SK-N-SH treated with all-trans-retinoic acid at 6 μM for 48 hours (cell line): ENCODE measurements around the gene ZMYND8.
A peak's percentile ranks its signal among the peaks of the same experiment; 100 is the strongest.

ENCODE experiments used
- ATAC-seq: fragments of 200-7000 bp; cut with Tn5 transposase; 3 replicates; pipeline ENCODE4 v1.9.1; 2020; ENCODE audit warnings: mild to moderate bottlenecking, moderate library complexity
- ARNTL ChIP-seq: fragments of 450-650 bp; formaldehyde crosslinking; IDR thresholded peaks from 2 replicates; pipeline ENCODE4 v1.5.0; 2020; ENCODE audit warnings: low read depth, mild to moderate bottlenecking, moderate library complexity, borderline replicate concordance
- BACH2 ChIP-seq: fragments of 250-450 bp; sonication (Bioruptor Pico); IDR thresholded peaks from 2 replicates; pipeline ENCODE4 v1.9.0; 2021; ENCODE audit warnings: mild to moderate bottlenecking, borderline replicate concordance
- CSDC2 ChIP-seq: fragments of 250-450 bp; sonication (Bioruptor Pico); IDR thresholded peaks from 2 replicates; pipeline ENCODE4 v1.5.0; 2020; ENCODE audit warnings: mild to moderate bottlenecking, moderate library complexity
- ESRRG ChIP-seq: fragments of 250-450 bp; sonication (Bioruptor Pico); IDR thresholded peaks from 2 replicates; pipeline ENCODE4 v1.6.1; 2021; ENCODE audit warnings: mild to moderate bottlenecking
- GLIS3 ChIP-seq: fragments of 250-450 bp; sonication (Bioruptor Pico); IDR thresholded peaks from 2 replicates; pipeline ENCODE4 v1.5.0; 2020; ENCODE audit warnings: mild to moderate bottlenecking, moderate library complexity
- ISL1 ChIP-seq: fragments of 250-450 bp; sonication (Bioruptor Pico); IDR thresholded peaks from 2 replicates; pipeline ENCODE4 v2.1.2; 2022; ENCODE audit warnings: mild to moderate bottlenecking, moderate library complexity
- OSR1 ChIP-seq: fragments of 250-450 bp; sonication (Bioruptor Pico); IDR thresholded peaks from 2 replicates; pipeline ENCODE4 v1.8.0; 2022; ENCODE audit warnings: moderate library complexity, mild to moderate bottlenecking, inconsistent platforms
- PPARA ChIP-seq: fragments of 250-450 bp; sonication (Bioruptor Pico); IDR thresholded peaks from 2 replicates; pipeline ENCODE4 v1.5.0; 2020; ENCODE audit warnings: mild to moderate bottlenecking, borderline replicate concordance
- RARB ChIP-seq: fragments of 250-450 bp; sonication (Bioruptor Pico); IDR thresholded peaks from 2 replicates; pipeline ENCODE4 v1.8.0; 2021; ENCODE audit warnings: mild to moderate bottlenecking, moderate library complexity
- SNAI2 ChIP-seq: fragments of 250-450 bp; sonication (Bioruptor Pico); IDR thresholded peaks from 2 replicates; pipeline ENCODE4 v1.5.0; 2020; ENCODE audit warnings: mild to moderate bottlenecking, moderate library complexity
- TCF4 ChIP-seq: fragments of 250-450 bp; sonication (Bioruptor Pico); IDR thresholded peaks from 2 replicates; pipeline ENCODE4 v1.8.0; 2021; ENCODE audit warnings: mild to moderate bottlenecking, moderate library complexity, borderline replicate concordance
- TOX ChIP-seq: fragments of 250-450 bp; sonication (Bioruptor Pico); IDR thresholded peaks from 2 replicates; pipeline ENCODE4 v1.8.0; 2021; ENCODE audit warnings: mild to moderate bottlenecking, moderate library complexity, borderline replicate concordance
- ZC3H10 ChIP-seq: fragments of 250-450 bp; sonication (Bioruptor Pico); IDR thresholded peaks from 2 replicates; pipeline ENCODE4 v1.5.1; 2021; ENCODE audit warnings: mild to moderate bottlenecking, moderate library complexity
- ZFP3 ChIP-seq: fragments of 250-450 bp; sonication (Bioruptor Pico); IDR thresholded peaks from 2 replicates; pipeline ENCODE4 v1.5.0; 2020; ENCODE audit warnings: mild to moderate bottlenecking, moderate library complexity
- ZFP30 ChIP-seq: fragments of 450-650 bp; formaldehyde crosslinking; IDR thresholded peaks from 2 replicates; pipeline ENCODE4 v1.5.0; 2022; ENCODE audit warnings: mild to moderate bottlenecking, moderate library complexity
- ZNF565 ChIP-seq: fragments of 450-650 bp; formaldehyde crosslinking; conservative IDR thresholded peaks from 2 replicates; pipeline ENCODE4 v1.5.0; 2020; ENCODE audit warnings: low read depth, mild to moderate bottlenecking, moderate library complexity
- ZNF70 ChIP-seq: fragments of 450-650 bp; formaldehyde crosslinking; IDR thresholded peaks from 2 replicates; pipeline ENCODE4 v1.5.0; 2020; ENCODE audit warnings: mild to moderate bottlenecking, moderate library complexity
- ZNF8 ChIP-seq: fragments of 450-650 bp; formaldehyde crosslinking; IDR thresholded peaks from 2 replicates; pipeline ENCODE4 v1.5.0; 2020; ENCODE audit warnings: mild to moderate bottlenecking, moderate library complexity
- TF ChIP-seq, protein P1 (sequence below): fragments of 250-450 bp; sonication (Bioruptor Pico); IDR thresholded peaks from 2 replicates; pipeline ENCODE4 v1.5.1; 2021; ENCODE audit warnings: mild to moderate bottlenecking, moderate library complexity
- TF ChIP-seq, protein P2 (sequence below): fragments of 250-450 bp; sonication (Bioruptor Pico); IDR thresholded peaks from 2 replicates; pipeline ENCODE4 v1.8.0; 2021; ENCODE audit warnings: low read depth, mild to moderate bottlenecking, moderate library complexity, borderline replicate concordance
- TF ChIP-seq, protein P3 (sequence below): fragments of 250-450 bp; sonication (Bioruptor Pico); IDR thresholded peaks from 2 replicates; pipeline ENCODE4 v1.5.1; 2020; ENCODE audit warnings: low read depth, mild to moderate bottlenecking, moderate library complexity
- TF ChIP-seq, protein P4 (sequence below): fragments of 250-450 bp; sonication (Bioruptor Pico); IDR thresholded peaks from 2 replicates; pipeline ENCODE4 v1.5.0; 2020; ENCODE audit warnings: mild to moderate bottlenecking, moderate library complexity
- TF ChIP-seq, protein P5 (sequence below): fragments of 250-450 bp; sonication (Bioruptor Pico); IDR thresholded peaks from 2 replicates; pipeline ENCODE4 v1.8.0; 2020; ENCODE audit warnings: mild to moderate bottlenecking, moderate library complexity, borderline replicate concordance

Gene ZMYND8

DNA sequence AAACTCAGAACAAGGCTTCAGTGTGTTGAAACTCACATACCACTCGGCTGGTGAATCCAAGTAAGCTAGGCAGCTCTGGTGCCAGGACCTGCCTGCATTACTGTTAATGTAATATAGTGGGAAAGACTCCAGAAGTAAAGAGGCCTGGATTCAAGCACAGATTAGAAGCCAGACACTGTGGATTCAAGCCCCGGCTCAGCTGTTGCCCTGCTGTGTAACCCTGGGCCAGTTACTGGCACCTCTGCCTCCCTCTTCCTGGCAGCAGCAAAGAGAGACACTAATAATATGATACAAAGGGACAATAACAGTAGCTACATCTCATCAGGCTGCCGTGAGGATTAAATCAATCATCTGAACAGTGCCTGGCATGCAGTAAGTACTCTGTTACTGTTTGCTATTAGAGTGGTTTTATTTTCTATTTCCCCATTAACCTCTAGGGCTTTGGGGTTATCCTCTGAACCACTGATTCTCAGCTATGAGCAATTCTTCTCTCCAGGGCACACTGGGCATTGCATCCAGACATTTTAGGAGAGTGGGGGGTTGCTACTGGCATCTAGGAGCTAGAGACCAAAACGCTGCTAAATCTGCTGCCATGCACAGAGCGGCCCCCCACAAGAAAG, 92.9 kb downstream of the ZMYND8 start:
- peak; percentile 78 for ATAC-seq
- TF ChIP-seq SNAI2 (CRISPR knock-in tag) (0 out of 2 replicates have a peak, but pooled peaks have one; percentile 32), ZNF8 (CRISPR knock-in tag) (no peak), TCF4 (CRISPR knock-in tag) (peak; percentile 90), CSDC2 (no peak), ZFP3 (CRISPR knock-in tag) (no peak), ARNTL (CRISPR knock-in tag) (no peak), ISL1 (CRISPR knock-in tag) (peak; percentile 41), ZNF565 (CRISPR knock-in tag) (no peak), OSR1 (CRISPR knock-in tag) (no peak), ZNF70 (CRISPR knock-in tag) (peak; percentile 67), BACH2 (CRISPR knock-in tag) (no peak), PPARA (CRISPR knock-in tag) (no peak), ESRRG (no peak), ZC3H10 (CRISPR knock-in tag) (no peak), GLIS3 (CRISPR knock-in tag) (no peak), TOX (CRISPR knock-in tag) (no peak), RARB (no peak), ZFP30 (no peak)
- TF ChIP-seq, protein P1, sequence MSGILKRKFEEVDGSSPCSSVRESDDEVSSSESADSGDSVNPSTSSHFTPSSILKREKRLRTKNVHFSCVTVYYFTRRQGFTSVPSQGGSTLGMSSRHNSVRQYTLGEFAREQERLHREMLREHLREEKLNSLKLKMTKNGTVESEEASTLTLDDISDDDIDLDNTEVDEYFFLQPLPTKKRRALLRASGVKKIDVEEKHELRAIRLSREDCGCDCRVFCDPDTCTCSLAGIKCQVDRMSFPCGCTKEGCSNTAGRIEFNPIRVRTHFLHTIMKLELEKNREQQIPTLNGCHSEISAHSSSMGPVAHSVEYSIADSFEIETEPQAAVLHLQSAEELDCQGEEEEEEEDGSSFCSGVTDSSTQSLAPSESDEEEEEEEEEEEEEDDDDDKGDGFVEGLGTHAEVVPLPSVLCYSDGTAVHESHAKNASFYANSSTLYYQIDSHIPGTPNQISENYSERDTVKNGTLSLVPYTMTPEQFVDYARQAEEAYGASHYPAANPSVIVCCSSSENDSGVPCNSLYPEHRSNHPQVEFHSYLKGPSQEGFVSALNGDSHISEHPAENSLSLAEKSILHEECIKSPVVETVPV, result no peak
- TF ChIP-seq, protein P2, sequence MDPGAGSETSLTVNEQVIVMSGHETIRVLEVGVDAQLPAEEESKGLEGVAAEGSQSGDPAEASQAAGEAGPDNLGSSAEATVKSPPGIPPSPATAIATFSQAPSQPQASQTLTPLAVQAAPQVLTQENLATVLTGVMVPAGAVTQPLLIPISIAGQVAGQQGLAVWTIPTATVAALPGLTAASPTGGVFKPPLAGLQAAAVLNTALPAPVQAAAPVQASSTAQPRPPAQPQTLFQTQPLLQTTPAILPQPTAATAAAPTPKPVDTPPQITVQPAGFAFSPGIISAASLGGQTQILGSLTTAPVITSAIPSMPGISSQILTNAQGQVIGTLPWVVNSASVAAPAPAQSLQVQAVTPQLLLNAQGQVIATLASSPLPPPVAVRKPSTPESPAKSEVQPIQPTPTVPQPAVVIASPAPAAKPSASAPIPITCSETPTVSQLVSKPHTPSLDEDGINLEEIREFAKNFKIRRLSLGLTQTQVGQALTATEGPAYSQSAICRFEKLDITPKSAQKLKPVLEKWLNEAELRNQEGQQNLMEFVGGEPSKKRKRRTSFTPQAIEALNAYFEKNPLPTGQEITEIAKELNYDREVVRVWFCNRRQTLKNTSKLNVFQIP (CRISPR knock-in tag), result no peak
- TF ChIP-seq, protein P3, sequence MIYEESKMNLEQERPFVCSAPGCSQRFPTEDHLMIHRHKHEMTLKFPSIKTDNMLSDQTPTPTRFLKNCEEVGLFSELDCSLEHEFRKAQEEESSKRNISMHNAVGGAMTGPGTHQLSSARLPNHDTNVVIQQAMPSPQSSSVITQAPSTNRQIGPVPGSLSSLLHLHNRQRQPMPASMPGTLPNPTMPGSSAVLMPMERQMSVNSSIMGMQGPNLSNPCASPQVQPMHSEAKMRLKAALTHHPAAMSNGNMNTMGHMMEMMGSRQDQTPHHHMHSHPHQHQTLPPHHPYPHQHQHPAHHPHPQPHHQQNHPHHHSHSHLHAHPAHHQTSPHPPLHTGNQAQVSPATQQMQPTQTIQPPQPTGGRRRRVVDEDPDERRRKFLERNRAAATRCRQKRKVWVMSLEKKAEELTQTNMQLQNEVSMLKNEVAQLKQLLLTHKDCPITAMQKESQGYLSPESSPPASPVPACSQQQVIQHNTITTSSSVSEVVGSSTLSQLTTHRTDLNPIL, result no peak
- TF ChIP-seq, protein P4, sequence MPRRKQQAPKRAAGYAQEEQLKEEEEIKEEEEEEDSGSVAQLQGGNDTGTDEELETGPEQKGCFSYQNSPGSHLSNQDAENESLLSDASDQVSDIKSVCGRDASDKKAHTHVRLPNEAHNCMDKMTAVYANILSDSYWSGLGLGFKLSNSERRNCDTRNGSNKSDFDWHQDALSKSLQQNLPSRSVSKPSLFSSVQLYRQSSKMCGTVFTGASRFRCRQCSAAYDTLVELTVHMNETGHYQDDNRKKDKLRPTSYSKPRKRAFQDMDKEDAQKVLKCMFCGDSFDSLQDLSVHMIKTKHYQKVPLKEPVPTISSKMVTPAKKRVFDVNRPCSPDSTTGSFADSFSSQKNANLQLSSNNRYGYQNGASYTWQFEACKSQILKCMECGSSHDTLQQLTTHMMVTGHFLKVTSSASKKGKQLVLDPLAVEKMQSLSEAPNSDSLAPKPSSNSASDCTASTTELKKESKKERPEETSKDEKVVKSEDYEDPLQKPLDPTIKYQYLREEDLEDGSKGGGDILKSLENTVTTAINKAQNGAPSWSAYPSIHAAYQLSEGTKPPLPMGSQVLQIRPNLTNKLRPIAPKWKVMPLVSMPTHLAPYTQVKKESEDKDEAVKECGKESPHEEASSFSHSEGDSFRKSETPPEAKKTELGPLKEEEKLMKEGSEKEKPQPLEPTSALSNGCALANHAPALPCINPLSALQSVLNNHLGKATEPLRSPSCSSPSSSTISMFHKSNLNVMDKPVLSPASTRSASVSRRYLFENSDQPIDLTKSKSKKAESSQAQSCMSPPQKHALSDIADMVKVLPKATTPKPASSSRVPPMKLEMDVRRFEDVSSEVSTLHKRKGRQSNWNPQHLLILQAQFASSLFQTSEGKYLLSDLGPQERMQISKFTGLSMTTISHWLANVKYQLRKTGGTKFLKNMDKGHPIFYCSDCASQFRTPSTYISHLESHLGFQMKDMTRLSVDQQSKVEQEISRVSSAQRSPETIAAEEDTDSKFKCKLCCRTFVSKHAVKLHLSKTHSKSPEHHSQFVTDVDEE (CRISPR knock-in tag), result peak; percentile 87; the same call in 1 of the 2 replicates
- TF ChIP-seq, protein P5, sequence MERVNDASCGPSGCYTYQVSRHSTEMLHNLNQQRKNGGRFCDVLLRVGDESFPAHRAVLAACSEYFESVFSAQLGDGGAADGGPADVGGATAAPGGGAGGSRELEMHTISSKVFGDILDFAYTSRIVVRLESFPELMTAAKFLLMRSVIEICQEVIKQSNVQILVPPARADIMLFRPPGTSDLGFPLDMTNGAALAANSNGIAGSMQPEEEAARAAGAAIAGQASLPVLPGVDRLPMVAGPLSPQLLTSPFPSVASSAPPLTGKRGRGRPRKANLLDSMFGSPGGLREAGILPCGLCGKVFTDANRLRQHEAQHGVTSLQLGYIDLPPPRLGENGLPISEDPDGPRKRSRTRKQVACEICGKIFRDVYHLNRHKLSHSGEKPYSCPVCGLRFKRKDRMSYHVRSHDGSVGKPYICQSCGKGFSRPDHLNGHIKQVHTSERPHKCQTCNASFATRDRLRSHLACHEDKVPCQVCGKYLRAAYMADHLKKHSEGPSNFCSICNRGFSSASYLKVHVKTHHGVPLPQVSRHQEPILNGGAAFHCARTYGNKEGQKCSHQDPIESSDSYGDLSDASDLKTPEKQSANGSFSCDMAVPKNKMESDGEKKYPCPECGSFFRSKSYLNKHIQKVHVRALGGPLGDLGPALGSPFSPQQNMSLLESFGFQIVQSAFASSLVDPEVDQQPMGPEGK (CRISPR knock-in tag), result no peak

DNA sequence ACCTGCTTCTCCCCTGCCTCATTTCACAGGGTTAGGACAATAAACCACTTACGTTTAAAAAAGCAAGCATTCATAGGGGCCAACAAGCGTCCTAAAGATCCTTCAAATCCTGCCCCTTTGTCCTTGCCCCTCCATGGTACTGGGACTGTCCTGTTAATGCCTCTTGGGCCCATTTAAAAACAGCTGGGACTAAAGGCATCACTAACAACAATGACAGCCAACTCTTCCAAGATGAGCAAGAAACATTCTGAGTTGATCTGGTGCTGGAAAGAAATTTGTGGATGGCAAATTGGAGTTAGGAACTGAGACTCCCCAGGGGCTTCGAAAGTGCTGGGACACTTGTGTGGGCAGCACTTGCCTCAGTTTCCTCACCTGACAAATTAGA, 93.4 kb downstream of the ZMYND8 start:
- TF ChIP-seq TOX (CRISPR knock-in tag), result no peak
- TF ChIP-seq, protein P5 (CRISPR knock-in tag), result no peak
- TF ChIP-seq ZNF70 (CRISPR knock-in tag), result no peak
- TF ChIP-seq TCF4 (CRISPR knock-in tag), result no peak
- TF ChIP-seq ZC3H10 (CRISPR knock-in tag), result no peak
- TF ChIP-seq ISL1 (CRISPR knock-in tag), result no peak
- TF ChIP-seq, protein P1, result no peak
- no peak for TF ChIP-seq ZFP30
- no peak for TF ChIP-seq PPARA (CRISPR knock-in tag)
- no peak for TF ChIP-seq RARB
- no peak for TF ChIP-seq ESRRG
- TF ChIP-seq CSDC2, result no peak
- no peak for TF ChIP-seq BACH2 (CRISPR knock-in tag)
- TF ChIP-seq, protein P2 (CRISPR knock-in tag), result no peak
- TF ChIP-seq, all 23 proteins: peak for 0
- no peak; the same call in 2 of the 3 replicates for ATAC-seq
